Thymus (tissue), 11 donors: Measurements from ENCODE around the gene ZNF208. TPM values are rescaled to one million over a fixed set of nuclear protein-coding genes. Genes with fewer than 3 reads are reported as not detected.

ENCODE experiments used
- DNase-seq, 9 donors: peaks; one replicate each; pipeline ENCODE4 v3.0.0-alpha.2; 2013; ENCODE audit warnings: low spot score in 9 of 9, low read depth in 6 of 9, missing footprints in 1 of 9
- H3K27ac ChIP-seq, 2 donors: one replicate each; pipeline ENCODE4 v1.5.1; 2013; ENCODE audit warnings: control low read depth in 1 of 2, low read depth in 1 of 2, low read length in 1 of 2, mild to moderate bottlenecking in 1 of 2, moderate library complexity in 1 of 2
- H3K27me3 ChIP-seq, 2 donors: one replicate each; pipeline ENCODE4 v1.5.1; 2013; ENCODE audit warnings: low read length in 1 of 2; ENCODE audit not compliant: control insufficient read depth in 2 of 2, insufficient read depth in 1 of 2
- H3K36me3 ChIP-seq, 2 donors: one replicate each; pipeline ENCODE4 v1.5.1; 2013; ENCODE audit warnings: low read length in 1 of 2, mild to moderate bottlenecking in 1 of 2, moderate library complexity in 1 of 2; ENCODE audit not compliant: control insufficient read depth in 2 of 2, insufficient read depth in 2 of 2
- H3K4me1 ChIP-seq, 2 donors: one replicate each; pipeline ENCODE4 v1.5.1; 2013; ENCODE audit warnings: low read length in 2 of 2; ENCODE audit not compliant: control insufficient read depth in 2 of 2, insufficient read depth in 2 of 2
- H3K4me3 ChIP-seq, 2 donors: one replicate each; pipeline ENCODE4 v1.5.1; 2013; ENCODE audit warnings: low read length in 2 of 2, control low read depth in 1 of 2, mild to moderate bottlenecking in 1 of 2
- H3K9me3 ChIP-seq, 2 donors: one replicate each; pipeline ENCODE4 v1.5.1; 2013; ENCODE audit warnings: low read length in 1 of 2, mild to moderate bottlenecking in 1 of 2; ENCODE audit not compliant: control insufficient read depth in 2 of 2, insufficient read depth in 1 of 2
- WGBS: extraction: QIAGEN DNeasy Blood & Tissue Kit; methylation state at CpG from one replicate; pipeline ENCODE4 v1.1.7; 2013; 5-methylcytosine and 5-hydroxymethylcytosine counted together
- polyA plus RNA-seq: library from polyadenylated mRNA; stranded (reverse); fragments of 200-250 nt; gene quantifications from one replicate; pipeline ENCODE4 v1.2.3, GENCODE V29; 2013
- total RNA-seq: library from RNA; stranded (reverse); fragments of 120-200 nt; gene quantifications from one replicate; pipeline ENCODE4 v1.2.4, GENCODE V29; 2013
- donor health status: healthy.

The ZNF208 gene
- total and polyA plus RNA-seq, 2 donors, result 0.14 to 0.23 TPM

DNA sequence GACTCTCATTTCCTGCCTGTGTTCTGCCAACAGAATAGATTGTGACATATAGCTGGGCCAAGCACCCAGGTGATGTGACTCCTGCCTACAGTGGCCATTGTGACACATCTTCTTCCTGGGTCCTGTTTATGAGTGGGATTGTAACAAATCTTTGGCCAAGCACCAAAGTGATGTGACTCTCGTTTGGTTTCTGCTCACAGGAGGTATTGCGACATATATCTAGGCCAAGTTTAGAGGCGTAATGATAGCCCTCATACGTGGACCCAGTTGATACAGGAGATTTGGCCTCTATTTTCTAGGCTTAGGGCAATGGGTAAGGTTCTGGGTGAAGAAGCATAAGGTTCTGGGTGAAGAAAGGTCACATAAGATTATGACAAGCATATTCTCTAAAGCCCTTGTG is 76.2 kb downstream of the ZNF208 start:
- H3K27ac ChIP-seq, result no peak overlapping the region
- WGBS, result 80% methylated on average over 4 of the region's 4 CpGs
- H3K27me3 ChIP-seq, result no peaks in the 10 kb centered on the region
- DNase-seq, result no peak
- H3K4me1 ChIP-seq, result no peaks in the 10 kb centered on the region
- H3K4me3 ChIP-seq, result no peak overlapping the region
- no peaks in the 10 kb centered on the region for H3K36me3 ChIP-seq
- H3K9me3 ChIP-seq, result no peaks in the 10 kb centered on the region

DNA sequence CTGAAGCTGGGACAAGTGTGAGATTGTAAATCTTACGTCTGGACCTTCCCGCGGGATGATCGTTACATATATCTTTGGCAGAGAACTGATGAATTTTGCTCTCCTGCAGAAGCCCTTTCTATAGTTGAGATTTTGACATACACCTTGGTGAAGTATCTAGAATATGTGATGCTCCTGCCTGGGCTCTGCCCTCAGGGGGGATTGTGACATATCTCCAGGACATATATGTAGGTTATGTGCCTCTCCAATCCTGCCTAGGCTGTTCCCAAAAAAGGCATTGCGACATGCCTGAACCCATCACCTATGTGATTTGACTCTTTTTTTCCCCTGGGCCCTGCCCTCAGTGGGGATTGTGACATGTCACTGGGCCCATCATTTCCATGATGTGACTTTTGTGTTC is 76.6 kb downstream of the ZNF208 start:
- Histone ChIP-seq H3K27ac (no peak overlapping the region), H3K36me3 (no peaks in the 10 kb centered on the region), H3K4me1 (no peaks in the 10 kb centered on the region), H3K9me3 (no peaks in the 10 kb centered on the region), H3K27me3 (no peaks in the 10 kb centered on the region), H3K4me3 (no peak overlapping the region)
- 95% methylated on average over 5 of the region's 5 CpGs for WGBS
- DNase-seq, result no peak

DNA sequence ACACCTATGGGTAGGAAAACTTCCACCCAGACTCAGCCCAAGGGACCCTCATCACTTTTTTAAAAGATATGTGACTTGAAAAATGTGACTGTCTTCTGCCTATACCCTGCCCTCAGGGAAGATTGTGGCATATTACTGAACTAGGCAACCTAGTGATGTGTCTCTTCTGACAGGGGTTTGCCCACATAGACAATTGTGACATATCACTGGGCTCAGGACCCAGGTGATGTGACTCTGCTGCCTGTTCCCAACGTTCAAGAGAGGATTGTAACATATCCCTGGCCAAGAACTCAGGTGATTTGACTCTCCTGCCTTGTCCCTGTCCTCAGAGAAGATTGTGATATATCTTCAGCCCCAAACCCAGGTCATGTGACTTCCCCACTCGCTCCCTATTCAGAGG is 88.5 kb downstream of the ZNF208 start:
- Histone ChIP-seq H3K36me3 (no peaks in the 10 kb centered on the region), H3K4me3 (no peak overlapping the region), H3K27me3 (no peaks in the 10 kb centered on the region), H3K27ac (no peak overlapping the region), H3K4me1 (no peaks in the 10 kb centered on the region), H3K9me3 (peaks cover 0 to 3% of the 10 kb centered on the region in 2 donors)
- DNase-seq, result no peak
- 50% methylated on average over 2 of the region's 2 CpGs for WGBS

DNA sequence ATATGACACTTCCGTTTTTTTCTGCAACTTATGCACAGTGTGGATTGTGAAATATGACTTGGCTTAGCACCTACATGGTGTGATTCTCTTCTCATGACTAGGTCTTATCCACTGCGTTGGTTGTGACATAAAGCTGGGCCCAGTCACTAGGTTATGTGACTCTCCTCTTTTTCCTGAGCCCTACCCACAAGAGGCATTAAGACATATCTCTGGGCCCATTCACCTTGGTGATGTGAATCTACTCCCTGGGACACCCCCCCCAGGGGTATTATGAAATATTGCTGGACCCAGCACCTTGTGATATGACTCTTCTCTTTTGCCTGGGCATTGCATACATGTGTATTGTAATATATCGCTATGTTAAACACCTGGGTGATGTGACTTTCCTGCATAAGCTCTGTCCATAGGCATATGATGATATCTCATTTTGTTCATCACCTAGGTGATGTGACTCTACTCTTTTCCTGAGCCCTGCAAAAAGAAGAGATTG is 89.0 kb downstream of the ZNF208 start:
- H3K27ac ChIP-seq, result no peak overlapping the region
- peaks cover 1 to 3% of the 10 kb centered on the region in 2 donors for H3K9me3 ChIP-seq
- H3K27me3 ChIP-seq, result no peaks in the 10 kb centered on the region
- H3K4me1 ChIP-seq, result no peaks in the 10 kb centered on the region
- H3K36me3 ChIP-seq, result no peaks in the 10 kb centered on the region
- no peak overlapping the region for H3K4me3 ChIP-seq
- no peak for DNase-seq
- 95% methylated on average over 3 of the region's 3 CpGs for WGBS

DNA sequence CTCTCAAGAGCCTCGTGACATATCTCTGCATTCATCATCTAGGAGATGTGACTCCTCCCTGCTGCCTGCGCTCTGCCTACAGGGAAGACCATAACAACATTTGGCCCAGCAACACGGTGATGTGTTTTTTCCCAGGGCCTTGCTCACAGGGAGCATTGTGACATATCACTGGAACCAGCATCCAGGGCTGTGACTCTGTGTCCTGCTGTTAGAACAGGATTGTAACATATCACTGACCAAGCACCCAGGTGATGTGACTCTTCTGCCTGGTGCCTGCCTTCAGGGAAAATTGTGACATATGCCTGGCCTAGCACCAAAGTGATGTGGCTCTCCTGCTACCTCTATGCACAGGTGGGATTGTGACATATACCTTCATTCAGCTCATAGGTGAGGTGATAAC is 95.3 kb downstream of the ZNF208 start:
- H3K9me3 ChIP-seq, result peaks cover 1 to 12% of the 10 kb centered on the region in 2 donors
- no peaks in the 10 kb centered on the region for H3K4me1 ChIP-seq
- 48% methylated on average over 3 of the region's 3 CpGs for WGBS
- no peak for DNase-seq
- no peak overlapping the region for H3K27ac ChIP-seq
- no peaks in the 10 kb centered on the region for H3K27me3 ChIP-seq
- H3K4me3 ChIP-seq, result no peak overlapping the region
- no peaks in the 10 kb centered on the region for H3K36me3 ChIP-seq

DNA sequence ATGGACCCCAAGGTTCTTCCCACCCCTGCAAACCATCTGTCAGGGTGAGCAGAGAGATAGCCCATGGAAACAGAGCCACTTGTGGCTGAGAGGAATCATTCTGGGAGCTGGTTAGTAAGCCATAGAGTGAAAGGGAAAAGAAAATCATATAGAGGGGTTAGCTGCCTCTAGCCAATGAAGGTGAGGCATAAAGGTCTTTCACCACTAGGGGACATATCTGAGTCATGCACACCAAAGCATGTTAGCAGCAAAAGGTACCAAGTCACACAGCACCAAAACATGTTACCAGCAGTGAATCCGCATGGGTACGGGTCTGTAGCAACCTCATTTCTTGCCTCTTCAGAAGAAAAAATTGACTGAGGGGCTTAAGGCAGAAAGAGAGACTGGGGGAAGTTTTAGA is 98.1 kb downstream of the ZNF208 start:
- WGBS, result 80% methylated on average over 2 of the region's 2 CpGs
- H3K9me3 ChIP-seq, result peaks cover 1 to 13% of the 10 kb centered on the region in 2 donors

DNA sequence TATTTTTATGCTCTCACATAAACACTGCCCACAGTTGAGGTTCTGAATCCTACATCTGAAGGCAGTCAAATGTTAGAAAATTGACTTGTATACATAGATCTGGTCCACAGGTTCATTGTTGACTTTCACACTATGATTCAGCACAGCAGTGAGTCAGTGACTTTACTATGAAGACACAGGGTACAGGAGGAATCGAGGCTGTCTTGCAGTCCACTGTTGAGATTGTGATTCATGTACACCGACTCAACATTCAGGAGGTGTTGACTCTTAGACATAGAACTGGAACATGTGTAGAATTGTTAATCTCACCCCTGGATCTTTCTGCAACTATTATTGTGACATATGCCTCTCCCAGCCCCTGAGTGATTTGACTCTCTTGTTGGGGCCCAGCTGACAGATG is 100.4 kb downstream of the ZNF208 start:
- no peaks in the 10 kb centered on the region for H3K4me1 ChIP-seq
- H3K4me3 ChIP-seq, result no peak overlapping the region
- H3K9me3 ChIP-seq, result peaks cover 0 to 14% of the 10 kb centered on the region in 2 donors
- WGBS, result 93% methylated on average over 2 of the region's 2 CpGs
- H3K36me3 ChIP-seq, result no peaks in the 10 kb centered on the region
- no peak overlapping the region for H3K27ac ChIP-seq
- no peaks in the 10 kb centered on the region for H3K27me3 ChIP-seq
- DNase-seq, result no peak

More for the DNA sequence above, 98.1 kb downstream of the ZNF208 start:
- H3K27ac ChIP-seq, result no peak overlapping the region
- DNase-seq, result no peak
- no peak overlapping the region for H3K4me3 ChIP-seq
- no peaks in the 10 kb centered on the region for H3K27me3 ChIP-seq
- no peaks in the 10 kb centered on the region for H3K4me1 ChIP-seq
- no peaks in the 10 kb centered on the region for H3K36me3 ChIP-seq

DNA sequence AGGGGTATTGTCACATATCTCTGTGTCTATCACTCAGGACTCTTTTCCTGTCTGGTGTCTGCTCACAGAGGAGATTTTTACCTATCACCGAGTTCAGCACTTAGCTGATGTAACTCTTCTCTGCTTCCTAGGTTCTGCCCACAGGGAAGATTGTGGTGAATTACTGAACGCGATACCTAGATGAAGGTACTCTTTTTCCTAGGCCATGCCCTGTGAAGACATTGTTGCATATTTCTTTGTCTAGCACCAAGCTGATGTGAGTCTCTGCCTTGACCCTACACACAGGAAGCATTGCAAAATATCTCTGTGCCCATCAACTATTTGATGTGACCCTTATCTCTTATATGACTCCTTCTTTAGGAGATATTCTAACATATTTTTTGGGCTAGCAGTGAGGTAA is 102.7 kb downstream of the ZNF208 start:
- H3K9me3 ChIP-seq, result peaks cover 1 to 9% of the 10 kb centered on the region in 2 donors
- H3K4me3 ChIP-seq, result no peak overlapping the region
- 96% methylated on average over 3 of the region's 3 CpGs for WGBS
- no peaks in the 10 kb centered on the region for H3K27me3 ChIP-seq
- H3K4me1 ChIP-seq, result no peaks in the 10 kb centered on the region
- H3K27ac ChIP-seq, result no peak overlapping the region
- DNase-seq, result no peak
- H3K36me3 ChIP-seq, result no peaks in the 10 kb centered on the region

DNA sequence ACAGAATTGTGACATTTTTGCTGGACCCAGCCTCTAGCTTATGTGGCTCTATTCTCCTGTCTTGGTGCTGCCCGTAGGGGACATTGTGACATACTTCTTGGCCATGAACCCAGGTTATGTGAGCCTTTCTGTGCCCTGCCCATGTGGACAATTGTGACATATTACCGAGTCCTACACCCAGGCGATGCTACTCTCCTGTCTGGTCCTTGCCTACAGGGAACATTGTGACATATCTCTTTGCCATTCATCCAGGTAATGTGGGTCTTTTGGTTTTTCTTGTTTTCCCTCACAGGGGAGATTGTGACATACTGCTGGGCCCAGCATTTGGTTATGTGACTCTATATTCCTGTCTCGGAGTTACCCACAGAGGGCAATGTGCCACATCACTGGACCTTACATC is 103.2 kb downstream of the ZNF208 start:
- H3K36me3 ChIP-seq, result no peaks in the 10 kb centered on the region
- 96% methylated on average over 4 of the region's 4 CpGs for WGBS
- no peak overlapping the region for H3K27ac ChIP-seq
- no peaks in the 10 kb centered on the region for H3K4me1 ChIP-seq
- DNase-seq, result no peak
- H3K27me3 ChIP-seq, result no peaks in the 10 kb centered on the region
- H3K9me3 ChIP-seq, result peaks cover 1 to 9% of the 10 kb centered on the region in 2 donors
- H3K4me3 ChIP-seq, result no peak overlapping the region

DNA sequence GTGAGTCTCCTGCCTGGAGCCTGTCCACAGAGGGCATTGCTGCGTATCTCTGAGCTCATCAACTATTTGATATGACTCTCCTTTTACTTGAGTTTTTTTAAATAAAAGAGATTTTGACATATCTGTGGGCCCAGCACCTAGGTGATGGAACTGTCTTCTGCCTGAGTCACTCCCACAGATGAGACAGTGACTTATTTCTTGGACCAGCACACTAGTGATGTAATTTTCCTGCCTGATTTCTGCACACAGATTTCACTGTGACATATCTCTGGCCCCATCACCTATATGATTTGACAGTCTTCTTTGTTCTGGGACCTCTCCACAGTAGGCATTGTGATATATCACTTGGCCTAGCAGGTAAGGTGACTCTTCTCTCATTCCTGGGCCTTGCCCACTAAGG is 108.2 kb downstream of the ZNF208 start:
- no peaks in the 10 kb centered on the region for H3K27me3 ChIP-seq
- whole genome bisulfite sequencing, result 86% methylated on average over 1 of the region's 1 CpG
- no peaks in the 10 kb centered on the region for H3K36me3 ChIP-seq
- H3K9me3 ChIP-seq, result peaks cover 3 to 12% of the 10 kb centered on the region in 2 donors
- no peak for DNase-seq
- H3K4me3 ChIP-seq, result no peak overlapping the region
- H3K4me1 ChIP-seq, result no peaks in the 10 kb centered on the region
- H3K27ac ChIP-seq, result no peak overlapping the region
